Mucosa of stomach (tissue), 1 donor: ENCODE data around the gene DEPDC1.
"Not testable (repeated sequence)": the region's sequence is repeated elsewhere in the genome, so short reads cannot be mapped to it uniquely, and the experiment has no call there.

Experiments
- H3K27me3 ChIP-seq: one replicate; pipeline ENCODE4 v1.7.0; 2013; ENCODE audit warnings: mild to moderate bottlenecking, low read length; ENCODE audit not compliant: control insufficient read depth, insufficient read depth
- H3K36me3 ChIP-seq: one replicate; pipeline ENCODE4 v1.7.0; 2013; ENCODE audit warnings: low read length; ENCODE audit not compliant: control insufficient read depth, insufficient read depth
- H3K4me1 ChIP-seq: one replicate; pipeline ENCODE4 v1.7.0; 2013; ENCODE audit warnings: mild to moderate bottlenecking, low read length; ENCODE audit not compliant: control insufficient read depth, insufficient read depth
- H3K4me3 ChIP-seq: one replicate; pipeline ENCODE4 v1.7.0; 2013; ENCODE audit warnings: low read length
- H3K9ac ChIP-seq: one replicate; pipeline ENCODE4 v1.7.0; 2013; ENCODE audit warnings: mild to moderate bottlenecking, low read length, moderate library complexity
- H3K9me3 ChIP-seq: one replicate; pipeline ENCODE4 v1.7.0; 2013; ENCODE audit warnings: mild to moderate bottlenecking, low read length, moderate library complexity; ENCODE audit not compliant: control insufficient read depth
- donor health status: Pancreatic carcinoma.

Gene DEPDC1

DNA sequence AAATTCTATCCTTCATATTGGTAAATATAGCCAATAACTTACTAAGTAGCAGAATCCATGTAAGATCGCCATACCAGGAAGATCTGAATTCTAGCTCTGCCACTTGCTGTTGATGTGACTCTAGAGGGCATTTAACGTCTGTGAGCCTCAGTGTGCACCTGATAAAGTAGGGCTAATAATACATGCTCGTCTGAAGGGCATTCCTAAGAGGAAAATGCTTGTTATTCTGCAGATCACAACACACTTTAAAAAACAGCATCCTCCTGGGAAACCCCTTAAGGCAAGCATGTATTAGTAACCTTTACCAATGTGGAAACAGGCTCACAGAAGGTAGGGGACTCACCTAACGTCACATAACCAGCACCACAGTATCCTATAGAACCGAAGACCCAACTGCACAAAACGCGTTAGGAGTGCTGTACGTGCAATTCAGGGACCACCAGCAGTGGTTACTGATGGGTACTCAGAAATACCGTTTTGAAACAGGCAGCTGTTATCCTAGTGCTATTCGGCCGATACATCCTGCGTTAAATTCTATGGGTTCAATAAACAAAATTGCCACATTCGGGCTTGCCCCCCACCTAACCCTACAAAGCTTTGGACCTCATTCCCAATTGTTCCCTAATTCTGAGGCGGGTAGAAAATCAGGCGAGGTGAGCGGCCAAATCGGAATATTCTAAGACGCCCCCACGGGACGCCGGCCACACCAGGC lies 758 bp downstream of the DEPDC1 start:
- no peaks in the 10 kb centered on the region for H3K27me3 ChIP-seq
- peaks cover 12% of the 10 kb centered on the region for H3K4me1 ChIP-seq
- no peaks in the 10 kb centered on the region for H3K9me3 ChIP-seq
- peak overlapping the region; percentile 68 for H3K9ac ChIP-seq
- no peaks in the 10 kb centered on the region for H3K36me3 ChIP-seq
- H3K4me3 ChIP-seq: peak overlapping the region; percentile 90

DNA sequence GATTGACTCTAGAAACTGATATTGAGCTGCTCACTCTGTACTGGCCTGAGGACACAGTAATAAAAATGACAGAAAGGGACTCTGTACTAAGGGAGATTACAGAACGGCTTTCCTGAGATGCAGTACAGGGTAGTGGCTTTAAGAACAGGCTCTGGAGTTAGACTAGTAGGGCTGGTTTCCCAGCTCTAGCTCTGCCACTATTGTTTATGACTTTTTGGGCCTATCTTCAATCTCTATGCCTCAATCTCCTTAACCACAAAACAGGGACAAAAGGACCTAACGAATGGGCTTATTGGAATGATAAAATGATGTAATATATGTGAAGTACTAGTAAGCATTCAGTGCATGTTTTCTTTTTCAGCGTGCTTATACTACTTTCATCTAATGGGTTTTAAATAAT lies 1.4 kb downstream of the DEPDC1 start:
- H3K27me3 ChIP-seq: no peaks in the 10 kb centered on the region
- no peak overlapping the region for H3K4me3 ChIP-seq
- no peaks in the 10 kb centered on the region for H3K9me3 ChIP-seq
- no peaks in the 10 kb centered on the region for H3K36me3 ChIP-seq
- H3K9ac ChIP-seq: no peak overlapping the region
- peaks cover 12% of the 10 kb centered on the region for H3K4me1 ChIP-seq

DNA sequence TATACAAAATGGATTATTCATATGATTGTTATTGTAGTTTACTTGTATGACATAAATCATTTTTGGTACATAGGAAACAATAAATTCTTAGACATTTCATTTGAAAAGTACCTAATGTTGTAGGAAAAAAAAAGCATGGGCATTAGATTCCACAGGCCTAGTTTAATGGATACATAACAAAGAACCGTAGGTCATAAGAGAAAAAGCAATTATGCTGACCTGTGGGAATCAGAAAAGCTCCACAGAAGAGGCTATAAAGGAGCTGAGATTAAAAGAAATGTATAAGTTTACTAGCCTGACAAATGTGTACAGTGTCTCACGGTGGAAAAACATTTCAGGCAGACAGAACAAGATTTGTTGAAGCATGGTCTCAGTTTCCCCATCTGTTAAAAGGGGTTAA lies 3.7 kb downstream of the DEPDC1 start:
- Histone ChIP-seq H3K9ac (no peak overlapping the region), H3K27me3 (no peaks in the 10 kb centered on the region), H3K9me3 (no peaks in the 10 kb centered on the region), H3K36me3 (no peaks in the 10 kb centered on the region), H3K4me1 (peaks cover 12% of the 10 kb centered on the region), H3K4me3 (no peak overlapping the region)

DNA sequence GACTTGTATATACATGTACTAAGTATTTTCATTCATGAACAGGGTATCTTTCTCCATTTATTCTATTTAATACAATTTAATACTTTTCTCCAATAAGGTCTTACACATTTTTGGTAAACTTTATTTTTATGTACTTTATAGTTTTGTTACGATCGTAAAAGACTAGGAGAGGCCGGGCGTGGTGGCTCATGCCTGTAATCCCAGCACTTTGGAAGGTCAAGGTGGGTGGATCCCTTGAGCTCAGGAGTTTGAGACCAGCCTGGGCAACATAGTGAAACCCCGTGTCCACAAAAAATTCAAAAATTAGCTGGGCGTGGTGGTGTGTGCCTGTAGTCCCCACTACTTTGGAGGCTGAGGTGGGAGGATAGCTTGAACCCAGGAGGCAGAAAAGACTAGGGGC lies 4.6 kb downstream of the DEPDC1 start:
- H3K9me3 ChIP-seq, H3K36me3 ChIP-seq, H3K27me3 ChIP-seq, H3K4me3 ChIP-seq, H3K9ac ChIP-seq: not testable (repeated sequence)
- H3K4me1 ChIP-seq: peaks cover 12% of the 10 kb centered on the region

DNA sequence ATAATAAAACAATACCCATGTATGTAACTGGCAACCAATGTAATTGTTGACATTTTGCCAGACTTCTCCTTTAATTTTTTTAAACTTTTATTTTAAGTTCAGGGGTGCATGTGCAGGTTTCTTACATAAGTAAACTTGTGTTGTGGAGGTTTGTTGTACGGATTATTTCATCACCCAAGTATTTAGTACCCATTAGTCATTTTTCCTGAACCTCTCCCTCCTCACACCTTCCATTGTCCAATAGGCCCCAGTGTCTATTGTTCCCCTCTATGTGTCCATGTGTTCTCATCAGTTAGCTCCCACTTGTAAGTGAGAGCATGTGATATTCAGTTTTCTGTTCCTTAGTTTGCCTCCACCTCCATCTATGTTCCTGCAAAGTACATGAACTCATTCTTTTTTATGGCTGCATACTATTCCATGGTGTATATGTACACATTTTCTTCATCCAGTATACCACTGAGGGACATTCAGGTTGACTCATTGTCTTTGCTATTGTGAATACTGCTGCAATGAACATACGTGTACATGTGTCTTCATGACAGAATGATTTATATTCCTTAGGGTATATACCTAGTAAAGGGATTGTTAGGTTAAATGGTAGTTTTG lies 6.7 kb downstream of the DEPDC1 start:
- Histone ChIP-seq H3K27me3 (no peaks in the 10 kb centered on the region), H3K9me3 (no peaks in the 10 kb centered on the region), H3K4me1 (no peaks in the 10 kb centered on the region), H3K9ac (no peak overlapping the region), H3K4me3 (no peak overlapping the region), H3K36me3 (no peaks in the 10 kb centered on the region)

DNA sequence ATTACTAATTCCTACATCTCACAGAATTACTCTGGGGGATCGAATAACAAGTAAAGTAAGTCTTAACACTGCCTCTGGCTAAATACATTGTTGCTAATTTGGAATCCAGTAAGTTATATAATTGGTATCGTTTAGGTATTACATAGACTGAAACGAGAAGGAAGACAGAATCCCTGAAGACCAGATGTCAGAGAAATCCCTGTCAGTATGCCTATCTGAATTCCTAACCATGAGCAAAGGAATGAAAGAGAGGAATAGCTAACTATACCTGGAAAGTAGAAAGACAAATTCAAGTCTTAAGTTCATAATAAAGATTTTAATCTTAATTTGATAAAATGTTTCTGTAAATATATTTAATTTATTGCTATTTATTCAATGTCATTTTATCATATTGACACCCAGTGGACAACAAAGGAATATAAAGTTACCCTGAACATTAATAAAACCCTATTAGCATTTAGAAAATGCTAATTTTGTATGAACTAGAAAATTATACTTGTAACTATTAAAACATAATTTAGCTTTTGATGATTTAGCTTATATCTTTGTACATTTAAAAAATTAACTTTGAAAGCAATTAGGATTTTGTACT lies 11.4 kb downstream of the DEPDC1 start:
- H3K9ac ChIP-seq: no peak overlapping the region
- H3K9me3 ChIP-seq: no peaks in the 10 kb centered on the region
- no peaks in the 10 kb centered on the region for H3K36me3 ChIP-seq
- H3K4me3 ChIP-seq: no peak overlapping the region
- no peaks in the 10 kb centered on the region for H3K4me1 ChIP-seq
- no peaks in the 10 kb centered on the region for H3K27me3 ChIP-seq

DNA sequence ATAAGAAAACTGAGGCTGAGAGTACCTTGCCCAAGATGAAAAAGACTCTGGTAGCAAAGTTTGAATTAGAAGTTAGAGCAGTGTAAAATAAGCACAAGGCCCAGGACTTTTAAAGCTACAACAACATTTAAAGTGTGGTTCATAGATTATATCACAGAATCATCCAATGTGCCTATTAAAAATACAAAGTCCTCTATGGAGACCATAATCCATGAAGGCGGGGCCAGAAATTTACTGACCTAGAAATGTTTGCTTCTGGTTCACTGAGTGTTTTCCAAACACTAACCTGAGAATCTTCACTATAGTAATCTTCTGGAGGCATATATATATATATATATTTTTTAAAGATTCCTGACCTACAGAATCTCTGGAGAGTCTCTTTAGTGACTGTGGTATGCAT lies 12.3 kb downstream of the DEPDC1 start:
- Histone ChIP-seq H3K9me3 (no peaks in the 10 kb centered on the region), H3K4me1 (no peaks in the 10 kb centered on the region), H3K36me3 (no peaks in the 10 kb centered on the region), H3K27me3 (no peaks in the 10 kb centered on the region), H3K9ac (no peak overlapping the region), H3K4me3 (no peak overlapping the region)

DNA sequence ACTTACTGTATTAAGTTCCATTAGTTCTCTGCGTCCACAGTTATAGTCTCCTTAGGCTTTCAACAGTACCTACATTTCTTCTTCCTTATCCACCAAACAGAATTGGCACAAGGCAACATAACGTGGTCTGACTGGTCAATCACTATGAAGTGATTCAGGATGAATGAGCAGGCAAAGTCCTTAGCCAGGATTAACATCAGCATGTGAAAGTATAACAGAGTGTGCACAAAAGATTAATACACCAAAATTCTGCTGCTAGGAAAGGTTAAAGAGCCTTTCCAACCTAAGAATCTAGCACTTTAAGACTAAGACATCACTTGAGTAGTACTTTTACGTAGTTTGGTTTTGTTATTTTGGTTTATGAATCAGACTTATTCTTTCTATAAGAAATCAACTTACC lies 15.8 kb downstream of the DEPDC1 start:
- H3K4me1 ChIP-seq: no peaks in the 10 kb centered on the region
- H3K36me3 ChIP-seq: no peaks in the 10 kb centered on the region
- H3K27me3 ChIP-seq: no peaks in the 10 kb centered on the region
- H3K4me3 ChIP-seq: no peak overlapping the region
- no peak overlapping the region for H3K9ac ChIP-seq
- no peaks in the 10 kb centered on the region for H3K9me3 ChIP-seq

DNA sequence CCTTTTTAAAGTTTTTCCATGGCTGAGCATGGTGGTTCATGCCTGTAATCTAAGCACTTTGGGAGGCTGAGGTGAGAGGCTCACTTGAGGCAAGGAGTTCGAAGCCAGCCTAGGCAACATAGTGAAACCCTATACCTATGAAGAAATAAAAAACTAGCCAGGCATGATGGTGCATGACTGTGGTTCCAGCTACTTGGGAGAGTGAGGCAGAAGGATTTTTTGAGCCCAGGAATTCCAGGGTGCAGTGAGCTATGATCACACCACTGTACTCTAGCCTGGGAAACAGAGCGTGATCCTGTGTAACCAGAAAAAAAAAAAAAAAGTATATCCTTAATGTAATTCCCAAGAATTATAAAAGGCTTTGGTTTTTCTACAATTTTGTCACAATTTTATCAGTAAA lies 17.4 kb downstream of the DEPDC1 start:
- Histone ChIP-seq H3K27me3 (no peaks in the 10 kb centered on the region), H3K36me3 (no peaks in the 10 kb centered on the region), H3K4me1 (no peaks in the 10 kb centered on the region), H3K9ac (no peak overlapping the region), H3K9me3 (no peaks in the 10 kb centered on the region), H3K4me3 (no peak overlapping the region)

DNA sequence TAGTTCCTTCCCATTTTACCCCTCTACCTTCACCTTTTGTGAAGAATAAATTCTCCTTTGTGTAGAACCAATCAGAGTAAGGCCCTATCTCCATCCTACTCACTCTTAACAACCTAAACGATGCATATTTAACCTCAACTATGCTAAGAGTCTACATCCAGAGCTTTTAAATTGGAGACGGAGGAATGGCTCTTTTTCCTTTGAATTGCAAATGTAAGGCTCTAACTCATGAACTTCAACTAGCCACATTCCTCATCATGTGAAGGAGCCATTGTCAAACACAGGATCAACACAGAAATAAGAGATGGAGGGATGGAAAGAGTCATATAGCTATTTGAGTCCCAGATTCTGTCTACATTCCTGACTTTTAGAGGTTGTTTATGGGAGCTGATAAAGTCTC lies 18.2 kb downstream of the DEPDC1 start:
- Histone ChIP-seq H3K27me3 (no peaks in the 10 kb centered on the region), H3K36me3 (no peaks in the 10 kb centered on the region), H3K9me3 (no peaks in the 10 kb centered on the region), H3K9ac (no peak overlapping the region), H3K4me3 (no peak overlapping the region), H3K4me1 (no peaks in the 10 kb centered on the region)

DNA sequence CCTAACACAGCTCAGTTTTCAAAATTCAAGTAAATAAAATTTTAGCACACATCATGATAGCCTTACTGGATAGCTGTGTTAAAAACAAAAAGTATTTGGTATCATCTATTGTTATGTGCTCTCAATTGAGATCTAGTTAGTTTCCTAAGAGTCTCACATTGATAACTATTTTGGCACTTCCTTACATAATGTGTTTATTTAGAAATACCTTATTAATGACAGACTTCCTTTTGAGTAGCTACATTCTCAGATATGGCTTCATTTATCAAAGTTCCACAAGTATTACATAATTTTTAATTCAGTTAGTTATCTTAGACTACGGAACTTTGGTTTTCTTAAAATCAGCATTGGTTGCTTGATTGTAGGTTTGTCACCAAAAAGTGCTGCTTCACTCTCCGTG lies 20.3 kb downstream of the DEPDC1 start:
- not testable (repeated sequence) for H3K9ac ChIP-seq, H3K9me3 ChIP-seq, H3K4me1 ChIP-seq, H3K4me3 ChIP-seq, H3K36me3 ChIP-seq, H3K27me3 ChIP-seq

DNA sequence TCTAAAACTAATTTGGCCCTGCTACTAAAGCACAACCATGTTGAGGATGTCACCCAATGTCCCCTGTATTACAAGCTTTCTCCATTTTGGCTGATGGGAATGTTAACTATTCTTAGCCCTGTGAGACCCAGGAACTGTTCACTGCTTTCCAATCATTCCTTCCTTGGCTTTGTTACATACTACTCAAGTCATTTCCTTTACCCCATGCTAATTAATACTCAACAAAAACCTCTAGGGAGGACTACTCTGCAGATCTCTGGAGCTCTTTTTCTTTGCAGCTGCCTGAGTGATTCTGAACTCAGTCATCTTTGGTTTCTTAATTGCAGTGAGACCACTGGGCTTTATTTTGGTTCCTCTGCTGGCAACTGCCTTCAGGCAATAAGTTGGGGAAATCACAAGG lies 23.8 kb downstream of the DEPDC1 start:
- Histone ChIP-seq H3K4me3 (no peak overlapping the region), H3K9ac (no peak overlapping the region), H3K36me3 (no peaks in the 10 kb centered on the region), H3K4me1 (no peaks in the 10 kb centered on the region), H3K9me3 (no peaks in the 10 kb centered on the region), H3K27me3 (no peaks in the 10 kb centered on the region)
